ENCODE results near the gene LIN28B. TPM values are rescaled to one million over a fixed set of nuclear protein-coding genes. Genes with fewer than 3 reads are reported as not detected.

The LIN28B gene
- total RNA-seq, 4 donors from 2014 or later = 0.14 TPM; not detected in 3

DNA sequence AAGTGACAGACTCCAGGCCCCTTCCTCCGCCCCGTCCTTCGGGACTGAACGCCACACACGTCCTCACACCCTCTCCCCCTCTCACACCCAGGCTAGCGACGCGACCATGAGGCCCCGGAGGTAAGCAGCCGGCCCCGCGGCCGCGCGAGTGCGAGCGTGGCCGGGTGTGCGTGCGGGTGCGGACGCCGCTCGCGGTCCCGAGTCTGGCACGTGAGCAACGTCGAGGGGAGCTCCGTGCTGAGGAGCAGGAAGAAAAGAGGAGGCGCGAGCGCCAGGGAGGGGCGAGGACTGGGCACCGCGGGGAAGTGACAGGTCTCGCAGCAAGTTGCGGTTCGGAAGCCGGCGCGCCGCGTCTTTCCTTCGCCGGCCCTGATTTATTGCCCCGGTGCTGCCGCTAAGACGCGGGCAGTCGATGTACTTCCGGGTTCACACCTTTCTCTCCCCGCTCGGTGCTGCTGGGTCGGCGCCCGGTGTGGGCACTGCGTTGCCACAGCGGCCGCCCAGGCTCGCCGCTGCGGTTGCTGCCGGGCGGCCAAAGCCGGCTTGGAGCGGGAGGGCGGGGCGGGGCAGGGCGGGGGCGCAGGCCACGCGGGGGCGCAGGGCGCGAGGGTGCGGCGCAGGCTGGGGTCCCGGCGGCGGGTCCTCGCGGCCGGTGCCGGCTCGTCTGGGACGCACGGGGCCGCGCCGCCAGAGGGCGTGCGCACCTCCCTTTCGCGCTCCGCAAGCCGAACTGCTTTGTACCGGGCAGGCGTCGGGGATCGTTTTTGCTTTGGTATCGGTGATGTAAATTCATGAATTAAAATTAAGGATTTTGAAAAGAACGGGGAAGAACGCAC lies 15.8 kb upstream of the LIN28B start:
- Histone ChIP-seq H3K9me3 (peaks cover 0 to 5% of the 10 kb centered on the region in 2 donors), H3K36me3 (no peaks in the 10 kb centered on the region), H3K27ac (no peak overlapping the region), H3K4me3 (peak overlapping the region in 1 of 2 donors; percentile 20), H3K4me1 (peaks cover 0 to 6% of the 10 kb centered on the region in 2 donors), H3K27me3 (peaks cover 0 to 53% of the 10 kb centered on the region in 2 donors)
- TF ChIP-seq CTCF (IDR thresholded peaks at IDR 0.05) = no peak
- TF ChIP-seq POLR2A (IDR thresholded peaks at IDR 0.05) = no peak
- intact Hi-C loops (cut with DNase I; ENCODE audit: low total_unique reads) = no loop called here
- DNase-seq = no peak

GRCh38 chr6:104941729-104942091 lies 15.2 kb upstream of the LIN28B start:
- TF ChIP-seq POLR2A (IDR thresholded peaks at IDR 0.05) (no peak), CTCF (IDR thresholded peaks at IDR 0.05) (no peak)
- H3K27ac ChIP-seq = no peak overlapping the region
- H3K9me3 ChIP-seq = peaks cover 0 to 5% of the 10 kb centered on the region in 2 donors
- intact Hi-C loops (cut with DNase I; ENCODE audit: low total_unique reads) = no loop called here
- H3K4me1 ChIP-seq = peaks cover 0 to 6% of the 10 kb centered on the region in 2 donors
- H3K36me3 ChIP-seq = no peaks in the 10 kb centered on the region
- H3K4me3 ChIP-seq = no peak overlapping the region
- DNase-seq = no peak
- H3K27me3 ChIP-seq = peaks cover 0 to 59% of the 10 kb centered on the region in 2 donors

DNA sequence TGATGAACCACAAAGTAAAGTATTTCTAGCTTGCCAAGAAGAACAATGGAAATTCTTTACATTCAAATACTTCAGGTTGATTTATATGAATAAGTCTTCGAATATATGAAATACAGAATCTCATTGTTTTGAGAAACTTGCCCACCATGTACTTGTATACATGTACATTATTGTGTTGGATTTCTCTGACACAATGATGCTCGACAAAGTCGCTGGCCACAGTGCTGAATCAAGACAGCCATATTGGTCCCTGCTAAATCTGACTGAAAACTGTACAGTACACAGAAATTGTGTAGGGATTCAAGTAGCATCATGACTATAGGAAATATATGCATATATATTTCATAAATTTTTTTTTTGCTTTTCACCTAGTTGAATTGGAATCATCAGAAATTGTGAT lies 13.1 kb upstream of the LIN28B start:
- intact Hi-C loops (cut with DNase I; ENCODE audit: low total_unique reads) = no loop called here

DNA sequence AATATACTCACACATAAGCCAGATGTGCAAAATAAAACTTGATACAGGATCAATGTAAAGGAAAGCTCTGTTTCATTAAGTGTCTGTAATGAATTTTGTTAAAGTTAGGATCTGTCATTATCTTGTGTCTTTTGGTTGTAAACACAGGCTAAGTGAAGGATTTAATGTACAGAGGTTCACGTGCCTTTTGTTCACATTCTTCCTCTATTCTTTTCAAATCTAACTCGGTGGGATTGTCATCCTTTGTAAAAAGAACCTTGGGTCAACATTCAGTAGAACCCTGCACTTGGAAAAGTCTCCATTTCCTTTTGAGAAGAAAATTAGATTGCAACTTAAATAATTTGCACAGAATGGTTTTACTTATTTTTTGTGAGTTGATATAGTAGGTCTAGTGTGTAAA lies 7.7 kb upstream of the LIN28B start:
- Histone ChIP-seq H3K9me3 (no peaks in the 10 kb centered on the region), H3K4me3 (no peak overlapping the region), H3K4me1 (no peaks in the 10 kb centered on the region), H3K36me3 (no peaks in the 10 kb centered on the region), H3K27ac (no peak overlapping the region), H3K27me3 (peaks cover 0 to 87% of the 10 kb centered on the region in 2 donors)
- intact Hi-C loops (cut with DNase I; ENCODE audit: low total_unique reads) = no loop called here
- TF ChIP-seq POLR2A (IDR thresholded peaks at IDR 0.05) (no peak), CTCF (IDR thresholded peaks at IDR 0.05) (no peak)
- no peak for DNase-seq

More for the DNA sequence above, 13.1 kb upstream of the LIN28B start:
- no peak overlapping the region for H3K4me3 ChIP-seq
- H3K36me3 ChIP-seq = no peaks in the 10 kb centered on the region
- peaks cover 0 to 6% of the 10 kb centered on the region in 2 donors for H3K4me1 ChIP-seq
- H3K27ac ChIP-seq = no peak overlapping the region
- DNase-seq = no peak
- peaks cover 0 to 5% of the 10 kb centered on the region in 2 donors for H3K9me3 ChIP-seq
- TF ChIP-seq CTCF (IDR thresholded peaks at IDR 0.05) (no peak), POLR2A (IDR thresholded peaks at IDR 0.05) (no peak)
- peaks cover 0 to 71% of the 10 kb centered on the region in 2 donors for H3K27me3 ChIP-seq

DNA sequence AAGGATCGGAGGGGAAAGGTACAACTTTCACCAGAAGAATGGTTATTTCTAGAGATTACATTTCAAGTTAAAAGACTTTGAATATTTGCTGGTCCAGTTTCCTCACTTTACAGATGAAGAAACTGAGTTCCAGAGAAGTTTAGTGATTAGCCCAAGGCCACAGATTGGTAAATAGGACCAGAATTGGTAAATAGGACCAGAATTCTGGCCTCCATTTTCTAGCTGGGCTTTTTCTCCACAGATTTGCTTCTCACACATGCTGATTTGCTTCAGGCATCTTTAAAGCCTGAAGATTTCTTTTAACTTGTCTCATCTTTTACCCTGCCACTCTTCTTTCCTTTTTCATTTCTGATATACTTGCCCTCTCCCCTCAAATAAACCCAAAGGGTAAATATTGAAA lies 5.2 kb upstream of the LIN28B start:
- Histone ChIP-seq H3K27me3 (peaks cover 5 to 89% of the 10 kb centered on the region in 2 donors), H3K36me3 (no peaks in the 10 kb centered on the region), H3K27ac (no peak overlapping the region), H3K9me3 (no peaks in the 10 kb centered on the region), H3K4me1 (no peaks in the 10 kb centered on the region), H3K4me3 (no peak overlapping the region)
- intact Hi-C loops (cut with DNase I; ENCODE audit: low total_unique reads) = no loop called here
- no peak for DNase-seq
- no peak for TF ChIP-seq POLR2A (IDR thresholded peaks at IDR 0.05)
